Gastrocnemius medialis (tissue), 4 donors: ENCODE data around the gene MBOAT7.

ENCODE experiments used
- POLR2A ChIP-seq, 2 donors: fragments of 450-650 bp; IDR thresholded peaks; one replicate each; pipeline ENCODE4 v1.6.1; 2017; ENCODE audit warnings: antibody characterized with exemption in 2 of 2, mild to moderate bottlenecking in 2 of 2, moderate library complexity in 2 of 2
- TF ChIP-seq, protein P1 (sequence below), 5 experiments: fragments of 450-650 bp in 3 of 5; fragments of 200-600 bp in 2 of 5; sonication (generic) in 2 of 5; IDR thresholded peaks in 4 of 5; conservative IDR thresholded peaks in 1 of 5; 1 replicate in 4 of 5; 2 replicates in 1 of 5; pipeline ENCODE4 v1.5.1; 2016 to 2019; ENCODE audit warnings: antibody characterized with exemption in 5 of 5, mild to moderate bottlenecking in 3 of 5, moderate library complexity in 3 of 5

DNA sequence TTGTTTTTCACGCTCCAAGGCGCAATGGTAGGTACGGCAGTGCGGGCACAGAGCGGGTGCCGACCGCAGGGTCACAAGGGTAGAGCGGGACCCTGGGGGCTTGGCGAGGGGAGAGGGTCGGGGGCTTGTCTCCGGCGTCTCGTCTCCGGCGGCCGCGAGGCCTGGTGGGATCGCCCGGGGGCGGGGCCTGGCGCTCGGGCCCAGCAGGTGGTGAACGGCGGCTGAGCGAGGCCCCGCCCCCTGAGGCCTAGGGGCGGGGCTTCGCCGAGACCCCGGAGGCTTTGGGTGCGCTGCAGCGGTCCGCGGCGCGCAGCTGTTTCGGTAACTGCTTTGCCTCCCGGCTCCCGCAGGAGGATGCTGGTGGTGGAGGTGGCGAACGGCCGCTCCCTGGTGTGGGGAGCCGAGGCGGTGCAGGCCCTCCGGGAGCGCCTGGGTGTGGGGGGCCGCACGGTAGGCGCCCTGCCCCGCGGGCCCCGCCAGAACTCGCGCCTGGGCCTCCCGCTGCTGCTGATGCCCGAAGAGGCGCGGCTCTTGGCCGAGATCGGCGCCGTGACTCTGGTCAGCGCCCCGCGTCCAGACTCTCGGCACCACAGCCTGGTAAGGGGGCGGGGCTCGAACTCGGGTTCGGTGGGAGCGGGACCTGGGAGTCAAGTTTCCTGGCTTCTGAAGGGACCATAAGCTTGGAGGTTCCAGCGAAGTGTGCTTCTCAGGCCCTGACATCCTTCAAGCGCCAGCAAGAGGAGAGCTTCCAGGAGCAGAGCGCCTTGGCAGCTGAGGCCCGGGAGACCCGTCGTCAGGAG is 1.8 kb upstream of the MBOAT7 start, which contains the start of gene TSEN34:
- TF ChIP-seq, protein P1, sequence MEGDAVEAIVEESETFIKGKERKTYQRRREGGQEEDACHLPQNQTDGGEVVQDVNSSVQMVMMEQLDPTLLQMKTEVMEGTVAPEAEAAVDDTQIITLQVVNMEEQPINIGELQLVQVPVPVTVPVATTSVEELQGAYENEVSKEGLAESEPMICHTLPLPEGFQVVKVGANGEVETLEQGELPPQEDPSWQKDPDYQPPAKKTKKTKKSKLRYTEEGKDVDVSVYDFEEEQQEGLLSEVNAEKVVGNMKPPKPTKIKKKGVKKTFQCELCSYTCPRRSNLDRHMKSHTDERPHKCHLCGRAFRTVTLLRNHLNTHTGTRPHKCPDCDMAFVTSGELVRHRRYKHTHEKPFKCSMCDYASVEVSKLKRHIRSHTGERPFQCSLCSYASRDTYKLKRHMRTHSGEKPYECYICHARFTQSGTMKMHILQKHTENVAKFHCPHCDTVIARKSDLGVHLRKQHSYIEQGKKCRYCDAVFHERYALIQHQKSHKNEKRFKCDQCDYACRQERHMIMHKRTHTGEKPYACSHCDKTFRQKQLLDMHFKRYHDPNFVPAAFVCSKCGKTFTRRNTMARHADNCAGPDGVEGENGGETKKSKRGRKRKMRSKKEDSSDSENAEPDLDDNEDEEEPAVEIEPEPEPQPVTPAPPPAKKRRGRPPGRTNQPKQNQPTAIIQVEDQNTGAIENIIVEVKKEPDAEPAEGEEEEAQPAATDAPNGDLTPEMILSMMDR (IDR thresholded peaks at IDR 0.05 in 4 of 5, conservative IDR thresholded peaks at IDR 0.05 in 1 of 5) = no peak
- peak; percentile 41 to 43 for TF ChIP-seq POLR2A (IDR thresholded peaks at IDR 0.05)
